KOPT-K1 (cell line): ENCODE measurements around the gene CHAC2.
"Not testable (repeated sequence)": the region's sequence is repeated elsewhere in the genome, so short reads cannot be mapped to it uniquely, and the experiment has no call there.

Experiments used
- H3K27ac ChIP-seq: fragments of 200-600 bp; sonication (generic); 2 replicates; pipeline ENCODE4 v1.5.1; 2016; ENCODE audit warnings: antibody characterized with exemption, mild to moderate bottlenecking, low read depth, low read length; ENCODE audit not compliant: poor library complexity, severe bottlenecking
- H3K36me3 ChIP-seq: fragments of 200-600 bp; sonication (generic); 2 replicates; pipeline ENCODE4 v1.5.1; 2017; ENCODE audit warnings: antibody characterized with exemption, mild to moderate bottlenecking, low read length, moderate library complexity; ENCODE audit not compliant: insufficient read depth
- H3K9me3 ChIP-seq: fragments of 200-600 bp; sonication (generic); 2 replicates; pipeline ENCODE4 v1.5.1; 2017; ENCODE audit warnings: antibody characterized with exemption, low read length, mild to moderate bottlenecking; ENCODE audit not compliant: insufficient read depth, poor library complexity, severe bottlenecking

CHAC2 gene

DNA sequence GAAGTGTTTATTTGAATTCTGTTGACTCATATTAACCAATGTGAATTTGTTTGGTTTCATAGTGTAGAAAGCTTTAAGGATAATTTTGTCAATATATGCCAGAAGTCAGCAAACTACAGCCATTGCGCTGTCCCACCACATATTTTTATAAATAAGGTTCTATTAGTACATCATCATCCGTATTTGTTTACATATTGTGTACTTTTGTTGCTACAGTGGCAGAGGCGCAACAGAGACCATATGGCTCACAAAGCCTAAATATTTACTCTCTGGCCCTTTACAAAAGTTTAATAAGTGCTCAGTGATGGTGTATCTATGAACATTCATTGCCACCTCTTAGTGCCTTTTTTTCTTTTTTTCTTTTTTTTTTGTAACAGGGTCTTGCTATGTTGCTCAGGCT lies 25.7 kb downstream of the CHAC2 start:
- Histone ChIP-seq H3K36me3 (peaks cover 37% of the 10 kb centered on the region), H3K9me3 (no peaks in the 10 kb centered on the region), H3K27ac (no peak overlapping the region)

DNA sequence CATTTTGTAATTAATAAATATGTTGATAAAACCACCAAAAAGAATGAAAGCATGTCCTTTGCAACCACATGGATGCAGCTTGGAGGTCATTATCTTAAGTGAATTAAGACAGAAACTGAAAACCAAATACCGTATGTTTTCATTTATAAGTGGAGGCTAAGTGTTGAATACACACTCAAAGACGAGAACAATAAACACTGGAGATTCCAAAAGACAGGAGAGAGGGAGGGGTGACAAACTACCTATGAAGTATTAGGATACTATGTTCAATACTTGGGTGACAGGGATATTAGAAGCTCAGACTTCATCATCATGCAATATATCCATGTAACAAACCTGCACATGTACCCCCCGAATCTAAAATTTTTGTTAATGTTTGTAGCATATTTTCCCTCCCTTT lies 26.2 kb downstream of the CHAC2 start:
- peaks cover 43% of the 10 kb centered on the region for H3K36me3 ChIP-seq
- no peaks in the 10 kb centered on the region for H3K9me3 ChIP-seq

DNA sequence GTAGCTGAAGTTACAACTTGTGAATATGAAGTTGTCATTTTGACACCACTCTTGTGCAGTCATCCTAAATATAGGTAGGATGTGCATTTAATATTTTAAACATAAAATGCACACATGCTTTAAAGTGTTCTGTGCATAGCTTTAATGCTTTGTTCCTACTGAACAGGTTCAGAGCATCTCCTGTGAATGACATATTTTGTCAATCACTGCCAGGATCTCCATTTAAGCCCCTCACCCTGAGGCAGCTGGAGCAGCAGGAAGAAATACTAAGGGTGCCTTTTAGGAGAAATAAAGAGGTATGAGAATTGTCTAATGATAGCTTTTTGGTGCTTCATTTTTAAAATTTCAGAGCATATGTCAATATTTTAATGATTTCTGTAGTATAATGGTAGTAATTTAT lies 33.9 kb downstream of the CHAC2 start:
- H3K36me3 ChIP-seq: peaks cover 95% of the 10 kb centered on the region
- no peak overlapping the region for H3K27ac ChIP-seq
- no peaks in the 10 kb centered on the region for H3K9me3 ChIP-seq

More for the DNA sequence above, 26.2 kb downstream of the CHAC2 start:
- H3K27ac ChIP-seq: no peak overlapping the region

DNA sequence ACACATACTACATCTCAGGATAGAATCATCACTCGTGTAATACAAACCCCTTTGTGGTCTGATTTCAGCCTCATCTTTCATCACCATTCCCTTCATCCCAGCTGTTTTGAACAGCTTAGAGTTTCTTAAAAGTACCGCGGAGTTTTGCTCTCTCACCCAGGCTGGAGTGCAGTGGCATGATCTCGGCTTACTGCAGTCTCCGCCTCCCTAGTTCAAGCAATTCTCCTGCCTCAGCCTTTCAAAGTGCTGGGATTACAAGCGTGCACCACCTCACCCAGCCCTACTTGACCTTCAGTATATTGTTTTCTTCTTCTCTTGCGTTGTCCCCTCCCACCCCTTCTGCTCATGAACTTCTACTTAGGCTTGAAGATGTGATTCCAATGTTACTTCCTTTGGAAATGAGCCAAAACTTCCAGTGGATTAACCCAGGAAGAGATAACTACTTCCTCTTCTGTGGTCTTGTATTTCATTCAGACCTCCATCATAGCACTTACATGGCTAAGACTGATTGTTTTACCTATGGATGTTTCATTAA lies 35.1 kb downstream of the CHAC2 start:
- H3K9me3 ChIP-seq: no peaks in the 10 kb centered on the region
- H3K36me3 ChIP-seq: peaks cover 95% of the 10 kb centered on the region
- no peak overlapping the region for H3K27ac ChIP-seq

DNA sequence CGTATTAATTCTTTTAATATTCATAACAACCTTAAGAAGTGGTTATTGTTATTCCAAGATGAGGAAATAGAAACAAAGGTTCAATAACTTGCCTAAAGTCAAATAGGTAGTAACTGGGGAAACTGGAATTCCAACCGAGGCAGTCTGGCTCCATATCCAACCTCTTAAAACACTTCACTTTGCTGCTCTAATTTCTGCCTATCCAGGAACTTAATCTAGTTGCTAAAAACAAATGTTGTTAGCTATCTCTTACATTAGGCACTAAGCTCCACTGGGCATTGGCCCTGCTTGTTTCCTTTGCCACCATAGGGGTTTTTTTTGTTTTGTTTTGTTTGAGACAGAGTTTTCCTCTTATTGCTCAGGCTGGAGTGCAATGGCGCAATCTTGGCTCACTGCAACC lies 44.0 kb downstream of the CHAC2 start:
- Histone ChIP-seq H3K9me3 (no peaks in the 10 kb centered on the region), H3K36me3 (peaks cover 99% of the 10 kb centered on the region)

DNA sequence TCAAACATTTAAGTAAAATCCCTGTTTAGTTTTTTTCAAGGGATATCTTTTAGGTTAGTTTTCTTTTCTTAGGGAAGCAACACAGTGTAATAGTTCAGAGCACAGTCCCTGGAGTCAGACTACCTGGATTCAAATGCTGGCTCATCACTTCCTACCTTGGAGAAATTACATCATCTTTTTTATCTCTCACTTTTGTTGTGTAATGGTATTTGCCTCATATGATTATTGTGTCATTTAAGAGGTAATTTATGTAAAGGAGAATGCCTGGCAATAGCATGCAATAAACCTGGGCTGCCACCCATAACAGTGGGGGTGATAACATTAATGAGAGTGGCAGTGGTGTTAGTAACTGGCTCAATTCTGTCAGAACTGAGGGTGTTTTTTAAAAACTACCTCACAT lies 45.5 kb downstream of the CHAC2 start:
- Histone ChIP-seq H3K27ac (no peak overlapping the region), H3K9me3 (no peaks in the 10 kb centered on the region), H3K36me3 (peaks cover 95% of the 10 kb centered on the region)

More for the DNA sequence above, 44.0 kb downstream of the CHAC2 start:
- no peak overlapping the region for H3K27ac ChIP-seq

DNA sequence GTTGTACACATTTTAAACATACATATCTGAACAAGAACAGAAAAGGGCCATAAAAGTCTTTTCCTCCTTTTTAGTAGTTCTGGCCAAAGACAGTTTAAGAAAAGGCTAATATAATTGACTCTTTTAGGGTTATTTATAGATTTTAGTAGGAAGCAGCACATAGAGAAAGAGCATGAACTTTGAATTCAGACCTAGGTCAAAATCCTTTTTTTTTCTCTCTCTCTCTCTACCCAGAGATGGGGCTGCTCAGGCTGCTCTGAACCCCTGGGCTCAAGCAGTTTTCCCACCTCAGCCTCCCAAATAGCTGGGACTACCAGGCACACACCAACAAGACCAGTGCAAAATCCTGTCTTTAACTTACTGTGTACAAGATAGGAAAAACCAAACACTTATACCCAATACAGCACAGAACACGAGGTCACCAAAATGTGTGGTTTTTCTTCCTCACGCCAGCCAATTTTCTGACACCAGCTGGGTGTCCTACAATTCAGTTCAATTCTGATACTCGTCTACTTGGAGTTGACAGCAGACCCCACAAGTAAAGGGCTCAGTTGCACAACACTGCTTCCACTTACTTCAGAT lies 51.3 kb downstream of the CHAC2 start:
- Histone ChIP-seq H3K9me3 (no peaks in the 10 kb centered on the region), H3K27ac (no peak overlapping the region), H3K36me3 (peaks cover 58% of the 10 kb centered on the region)

DNA sequence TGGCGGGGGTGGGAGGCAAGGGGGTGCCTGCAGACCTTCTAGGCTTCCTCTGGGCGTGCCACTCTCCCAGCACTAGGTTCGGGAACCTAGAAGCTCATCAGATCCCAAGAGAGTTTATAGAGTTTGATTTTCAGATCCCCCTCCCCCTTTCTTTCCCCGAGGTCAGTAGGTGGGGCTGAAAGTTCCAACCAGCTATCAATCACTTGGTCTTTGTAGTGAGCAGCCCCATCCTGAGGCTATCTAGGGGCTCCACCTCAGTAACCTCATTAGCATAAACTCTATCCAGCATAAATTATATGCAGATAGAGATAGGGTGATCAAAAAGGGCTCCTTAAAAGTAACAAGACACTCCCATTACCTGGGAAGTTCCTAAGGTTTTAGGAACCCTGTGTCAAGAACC lies 52.0 kb downstream of the CHAC2 start:
- Histone ChIP-seq H3K36me3 (peaks cover 52% of the 10 kb centered on the region), H3K27ac (no peak overlapping the region), H3K9me3 (no peaks in the 10 kb centered on the region)

DNA sequence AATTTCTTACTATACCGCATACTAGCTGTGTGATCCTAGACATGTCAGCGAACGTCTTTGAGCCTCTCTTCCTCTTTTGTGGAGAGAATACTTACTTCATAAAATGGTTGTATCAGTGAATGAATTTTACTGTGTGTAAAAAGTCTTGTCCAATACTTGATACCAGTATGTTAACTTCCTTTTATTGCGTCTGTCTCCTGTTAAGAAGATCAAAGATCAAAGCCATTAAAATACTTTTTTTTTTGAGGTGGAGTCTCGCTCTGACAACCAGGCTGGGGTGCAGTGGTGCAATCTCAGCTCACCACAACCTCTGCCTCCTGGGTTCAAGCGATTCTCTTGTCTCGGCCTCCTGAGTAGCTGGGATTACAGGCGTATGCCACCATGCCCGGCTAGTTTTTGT lies 52.4 kb downstream of the CHAC2 start:
- no peaks in the 10 kb centered on the region for H3K9me3 ChIP-seq
- H3K27ac ChIP-seq: no peak overlapping the region
- H3K36me3 ChIP-seq: peaks cover 48% of the 10 kb centered on the region

DNA sequence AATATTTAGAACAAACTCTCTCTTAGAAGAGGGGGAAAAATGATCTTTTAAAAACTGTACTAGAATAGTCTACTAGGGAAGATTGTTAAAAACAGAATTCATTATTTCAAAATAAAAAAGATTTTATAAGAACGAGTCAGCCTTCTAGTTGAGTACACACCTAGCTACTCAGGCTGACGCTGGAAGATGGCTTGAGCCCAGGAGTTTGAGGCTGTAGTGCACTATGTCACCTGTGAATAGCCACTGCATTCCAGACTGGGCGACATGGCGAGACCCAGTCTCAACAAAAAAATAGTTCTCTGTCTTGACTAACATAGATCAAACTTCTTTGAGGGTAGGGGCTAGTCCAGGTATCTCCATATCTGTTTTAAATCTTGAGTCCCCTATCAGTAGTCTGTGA lies 53.1 kb downstream of the CHAC2 start:
- Histone ChIP-seq H3K9me3 (no peaks in the 10 kb centered on the region), H3K36me3 (peaks cover 42% of the 10 kb centered on the region), H3K27ac (no peak overlapping the region)

DNA sequence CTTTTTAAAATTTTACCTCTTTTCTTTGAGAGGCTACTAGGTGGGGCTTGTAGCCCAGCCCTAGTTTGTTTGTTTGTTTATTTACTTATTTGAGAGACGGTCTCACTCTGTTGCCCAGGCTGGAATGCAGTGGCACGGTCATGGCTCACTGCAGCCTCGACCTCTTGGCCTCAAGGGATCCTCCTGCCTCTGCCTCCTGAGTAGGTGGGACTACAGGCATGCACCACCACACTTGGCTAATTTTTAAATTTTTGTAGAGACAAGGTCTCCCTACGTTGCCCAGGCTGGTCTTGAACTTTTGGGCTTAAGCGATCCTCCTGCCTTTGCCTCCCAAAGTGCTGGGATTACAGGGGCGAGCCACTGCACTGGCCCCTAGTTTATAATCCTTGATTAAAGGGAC lies 54.2 kb downstream of the CHAC2 start:
- H3K9me3 ChIP-seq: no peaks in the 10 kb centered on the region
- H3K36me3 ChIP-seq: peaks cover 31% of the 10 kb centered on the region
- no peak overlapping the region for H3K27ac ChIP-seq

DNA sequence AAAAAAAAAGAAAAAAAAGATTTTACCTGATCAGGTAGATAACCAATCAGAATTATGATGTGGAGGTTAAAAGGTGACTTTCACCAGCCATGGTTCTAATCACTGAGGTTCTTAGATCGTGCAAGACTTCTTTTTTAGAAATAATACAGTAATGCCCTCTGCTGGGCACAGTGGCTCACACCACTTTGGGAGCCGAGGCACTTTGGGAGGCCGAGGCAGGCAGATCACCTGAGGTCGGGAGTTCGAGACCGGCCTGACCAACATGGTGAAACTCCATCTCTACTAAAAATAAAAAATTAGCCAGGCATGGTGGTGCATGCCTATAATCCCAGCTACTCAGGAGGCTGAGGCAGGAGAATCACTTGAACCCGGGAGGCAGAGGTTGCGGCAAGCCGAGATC lies 56.0 kb downstream of the CHAC2 start:
- not testable (repeated sequence) for H3K27ac ChIP-seq, H3K9me3 ChIP-seq
- peaks cover 16% of the 10 kb centered on the region for H3K36me3 ChIP-seq
